ENCODE results near the gene GABPB1.
"Not testable (repeated sequence)": the region's sequence is repeated elsewhere in the genome, so short reads cannot be mapped to it uniquely, and the experiment has no call there.

The GABPB1 gene

DNA sequence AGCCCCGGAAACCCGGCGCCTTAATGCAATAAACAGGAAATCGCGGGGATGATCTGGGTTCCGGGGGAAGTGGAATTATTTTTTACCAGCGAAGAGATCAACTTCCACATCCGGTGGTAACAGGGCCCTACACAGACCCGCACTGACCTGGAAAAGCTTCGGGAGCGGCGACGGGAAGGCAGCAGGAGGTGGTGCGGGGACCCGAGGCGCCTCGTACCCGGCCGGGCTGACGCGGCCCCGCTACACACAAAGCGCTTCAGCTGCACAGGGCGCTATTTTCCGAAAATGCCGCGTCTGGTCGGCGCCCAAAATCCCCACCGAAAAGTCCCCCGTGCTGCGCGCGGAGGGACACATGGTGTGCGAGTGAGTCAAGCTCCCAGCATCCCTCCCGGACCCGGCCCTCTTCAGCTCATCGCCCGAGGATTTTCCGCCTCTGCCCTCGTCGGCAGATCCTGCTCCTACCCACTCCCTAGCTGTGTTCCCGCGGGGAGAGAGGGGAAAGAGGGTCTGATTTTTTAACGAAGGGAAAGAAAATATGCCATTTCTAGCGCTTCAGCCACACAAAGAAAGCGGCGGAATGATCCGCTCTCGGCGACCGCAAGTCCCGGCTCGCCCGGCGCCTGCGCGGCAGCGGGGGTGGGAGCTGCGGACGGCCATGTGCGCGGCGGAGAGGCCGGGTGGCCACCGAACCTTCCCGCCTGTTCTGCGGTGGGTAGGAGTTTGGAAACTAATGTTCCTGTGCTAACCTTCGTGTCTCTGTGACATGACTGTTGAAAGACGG lies at the start of gene GABPB1:
Gene GABPB1 (minus strand): TSS at position 361 of the 781 bp plus-strand sequence. CDS start 45,400 bp downstream, outside the sequence.
- peak within 1 kb of the TSS; percentile 69 to 98 (median 82) for H3K4me3 ChIP-seq
- peak within 1 kb of the TSS; percentile 94 to 100 (median 100) for H3K27ac ChIP-seq

- not testable (repeated sequence) for H3K4me3 ChIP-seq
- H3K27ac ChIP-seq = peak overlapping the region in 14 of 21 experiments; percentile 3 to 74 (median 44)
These were observed 36.6 kb upstream of the GABPB1 start for GRCh38 chr15:50391561-50391960.

GRCh38 chr15:50390554-50391264 lies 35.7 kb upstream of the GABPB1 start:
- H3K4me3 ChIP-seq = no peak overlapping the region
- H3K27ac ChIP-seq = peak overlapping the region in 7 of 21 experiments; percentile 13 to 74 (median 44)

- H3K4me3 ChIP-seq, H3K27ac ChIP-seq: not testable (repeated sequence)
These were observed 27.4 kb upstream of the GABPB1 start for GRCh38 chr15:50382408-50382807.

GRCh38 chr15:50381438-50381837 lies 26.4 kb upstream of the GABPB1 start:
- H3K4me3 ChIP-seq = no peak overlapping the region
- H3K27ac ChIP-seq = no peak overlapping the region

DNA sequence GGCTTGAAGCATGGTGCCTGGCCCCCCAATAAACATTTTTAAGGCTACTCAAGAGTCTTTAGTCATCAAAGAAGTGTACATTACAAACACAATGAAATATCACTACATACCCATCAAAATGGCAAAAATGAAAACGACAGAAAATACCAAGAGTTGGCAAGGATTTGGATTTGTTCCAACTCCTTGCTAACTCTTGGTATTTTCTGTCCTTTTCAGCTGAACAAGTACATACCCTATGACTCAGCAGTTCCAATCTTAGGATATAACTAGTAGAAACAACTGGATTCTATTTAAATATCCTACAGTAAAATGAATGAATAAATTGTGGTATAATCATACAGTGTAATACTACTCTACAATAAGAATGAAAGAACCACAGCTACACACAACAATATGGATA lies 25.1 kb upstream of the GABPB1 start:
- no peak overlapping the region for H3K27ac ChIP-seq
- no peak overlapping the region for H3K4me3 ChIP-seq

GRCh38 chr15:50379413-50379812 lies 24.4 kb upstream of the GABPB1 start:
- H3K27ac ChIP-seq = not testable (repeated sequence)

GRCh38 chr15:50378776-50379175 lies 23.8 kb upstream of the GABPB1 start:
- H3K4me3 ChIP-seq = no peak overlapping the region
- peak overlapping the region in 1 of 21 experiments; percentile 4 for H3K27ac ChIP-seq

More at GRCh38 chr15:50379413-50379812, 24.4 kb upstream of the GABPB1 start:
- H3K4me3 ChIP-seq = not testable (repeated sequence)

GRCh38 chr15:50377867-50378751 lies 23.1 kb upstream of the GABPB1 start:
- Histone ChIP-seq H3K27ac (peak overlapping the region in 1 of 21 experiments; percentile 4), H3K4me3 (no peak overlapping the region)

- not testable (repeated sequence) for H3K27ac ChIP-seq, H3K4me3 ChIP-seq
These were observed 14.6 kb upstream of the GABPB1 start for GRCh38 chr15:50369564-50369963.

DNA sequence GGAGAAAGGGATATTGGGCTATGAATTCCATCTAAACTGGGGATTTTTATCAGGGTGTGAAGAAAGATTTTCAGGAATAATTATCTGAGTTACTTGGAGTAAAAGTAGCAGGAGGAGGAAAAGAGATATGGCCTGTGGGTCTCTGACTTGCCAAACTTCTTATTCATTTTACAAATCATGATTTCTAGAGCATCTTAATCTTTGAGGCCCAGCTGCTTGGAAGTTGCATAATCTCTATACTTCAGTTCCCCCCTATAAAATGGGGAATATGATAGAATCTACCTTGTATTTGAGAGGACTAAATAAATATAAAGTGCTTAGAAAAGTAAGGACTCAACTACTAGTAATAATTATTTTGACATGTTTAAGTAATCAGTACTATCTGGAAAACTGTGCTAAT lies 11.0 kb upstream of the GABPB1 start:
- no peak overlapping the region for H3K4me3 ChIP-seq
- H3K27ac ChIP-seq = no peak overlapping the region

- Histone ChIP-seq H3K4me3 (no peak overlapping the region), H3K27ac (no peak overlapping the region)
These were observed 10.6 kb upstream of the GABPB1 start for GRCh38 chr15:50365570-50365969.

- Histone ChIP-seq H3K27ac (no peak overlapping the region), H3K4me3 (no peak overlapping the region)
These were observed 8.6 kb upstream of the GABPB1 start for GRCh38 chr15:50363612-50364011.

GRCh38 chr15:50361756-50362155 lies 6.8 kb upstream of the GABPB1 start:
- H3K27ac ChIP-seq = no peak overlapping the region
- no peak overlapping the region for H3K4me3 ChIP-seq

GRCh38 chr15:50358845-50359244 lies 3.8 kb upstream of the GABPB1 start:
- H3K4me3 ChIP-seq = no peak overlapping the region

DNA sequence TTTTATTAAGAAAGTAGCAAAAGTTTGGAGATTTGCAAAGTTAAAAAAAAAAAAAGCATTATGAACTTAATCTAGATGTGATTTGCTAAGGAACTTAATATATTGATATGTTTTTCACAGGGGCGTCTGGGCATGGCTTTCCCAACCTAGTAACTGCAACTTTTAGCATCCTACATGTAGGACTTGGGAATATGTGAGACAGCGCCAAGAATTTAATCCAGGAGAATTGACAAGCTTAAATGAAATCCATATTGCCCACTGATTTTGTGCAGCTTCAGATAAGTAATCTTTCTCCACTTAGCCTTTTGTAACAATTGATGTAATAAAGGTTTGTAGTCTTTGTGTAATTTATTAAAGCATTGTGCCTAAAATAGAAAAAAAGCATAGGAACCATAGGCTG lies 982 bp upstream of the GABPB1 start:
- peak overlapping the region; percentile 69 to 98 (median 82) for H3K4me3 ChIP-seq
- H3K27ac ChIP-seq = peak overlapping the region in 20 of 21 experiments; percentile 94 to 100 (median 100)

More at GRCh38 chr15:50358845-50359244, 3.8 kb upstream of the GABPB1 start:
- no peak overlapping the region for H3K27ac ChIP-seq

DNA sequence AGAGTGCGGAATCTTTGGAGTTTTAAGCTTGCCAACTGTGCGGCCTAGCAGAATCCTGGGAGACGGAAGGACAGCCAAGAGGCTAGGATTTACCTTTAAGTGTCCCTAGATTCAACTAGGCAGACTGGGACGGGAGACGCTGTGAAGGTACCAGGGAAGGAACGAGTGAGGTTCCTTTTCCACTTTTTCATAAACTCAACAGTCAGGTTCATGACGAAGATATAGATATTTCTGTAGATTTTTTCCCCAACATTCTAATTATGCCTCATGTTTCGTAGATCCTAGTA lies 564 bp upstream of the GABPB1 start:
- H3K4me3 ChIP-seq = peak overlapping the region; percentile 69 to 98 (median 82)
- H3K27ac ChIP-seq = peak overlapping the region; percentile 94 to 100 (median 100)

- Histone ChIP-seq H3K27ac (peak overlapping the region; percentile 94 to 100 (median 100)), H3K4me3 (peak overlapping the region; percentile 69 to 98 (median 82))
These were observed 792 bp downstream of the GABPB1 start for GRCh38 chr15:50353975-50354837.
